NT2/D1 (cell line): ENCODE results near the gene UBE2A.

Source experiments
- SUZ12 ChIP-seq: IDR thresholded peaks from 2 replicates; pipeline ENCODE4 v1.6.1; 2011; ENCODE audit not compliant: insufficient read length, insufficient read depth; ENCODE audit errors: extremely low read depth
- YY1 ChIP-seq: IDR thresholded peaks from 2 replicates; pipeline ENCODE4 v1.6.1; 2011; ENCODE audit not compliant: insufficient read length, insufficient read depth

DNA sequence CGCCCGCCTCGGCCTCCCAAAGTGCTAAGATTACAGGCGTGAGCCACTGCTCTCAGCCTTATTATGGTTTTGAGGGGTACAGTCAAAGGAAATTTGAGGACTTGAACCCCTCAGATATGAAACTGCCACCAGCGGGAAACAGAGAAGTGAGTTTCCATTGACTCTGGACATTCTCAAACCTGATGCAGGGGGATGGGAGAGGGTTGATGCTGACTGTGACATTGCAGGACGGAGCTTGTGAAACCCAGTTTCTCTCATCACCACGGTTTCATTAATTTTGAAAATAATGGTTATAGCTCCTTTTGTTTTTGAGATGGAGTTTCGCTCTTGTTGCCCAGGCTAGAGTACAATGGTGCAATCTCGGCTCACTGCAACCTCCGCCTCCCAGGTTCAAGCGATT, 50.1 kb downstream of the UBE2A start:
- TF ChIP-seq YY1: no peak
- TF ChIP-seq SUZ12: no peak
